Body of pancreas (tissue), 4 donors: ENCODE results near the gene PYGO1. TPM values are rescaled to one million over a fixed set of nuclear protein-coding genes. Genes with fewer than 3 reads are reported as not detected.

Source experiments
- ATAC-seq: fragments of 150-250 bp; one replicate; pipeline ENCODE4 v1.9.1; 2016
- DNase-seq, 4 donors: peaks; one replicate each; pipeline ENCODE4 v3.0.0-alpha.2; 2019
- H3K27ac ChIP-seq, 4 donors: fragments of 200-600 bp; sonication (generic); 1 replicate in 3 of 4; 2 replicates in 1 of 4; pipeline versions ENCODE4 v1.5.1 to v1.6.1; 2016 to 2019; ENCODE audit warnings: mild to moderate bottlenecking in 1 of 4, mixed read lengths in 1 of 4, moderate library complexity in 1 of 4
- H3K27me3 ChIP-seq, 2 donors: fragments of 200-600 bp; sonication (generic); one replicate each; pipeline ENCODE4 v1.6.0; 2016; ENCODE audit warnings: mild to moderate bottlenecking in 1 of 2
- H3K36me3 ChIP-seq, 2 donors: fragments of 200-600 bp; sonication (generic); replicated peaks in 1 of 2; 2 replicates each; pipeline ENCODE4 v1.5.1; 2016; ENCODE audit warnings: low read depth in 2 of 2; ENCODE audit not compliant: insufficient read depth in 1 of 2
- H3K4me1 ChIP-seq: fragments of 200-600 bp; sonication (generic); one replicate; pipeline ENCODE4 v1.6.0; 2016
- H3K4me3 ChIP-seq, 2 donors: fragments of 200-600 bp; sonication (generic); 1 replicate in 1 of 2; 2 replicates in 1 of 2; pipeline ENCODE4 v1.5.1; 2016 to 2019
- H3K9me3 ChIP-seq, 3 donors: fragments of 200-600 bp; sonication (generic); 1 replicate in 2 of 3; 2 replicates in 1 of 3; pipeline ENCODE4 v1.5.1; 2016
- POLR2A ChIP-seq, 3 donors: fragments of 450-650 bp; IDR thresholded peaks; one replicate each; pipeline ENCODE4 v1.6.1; 2016; ENCODE audit warnings: antibody characterized with exemption in 3 of 3, mild to moderate bottlenecking in 2 of 3
- WGBS, 2 donors: methylation state at CpG; one replicate each; pipeline ENCODE4 v1.1.5; 2017; 5-methylcytosine and 5-hydroxymethylcytosine counted together
- intact Hi-C: fragments of 100-400 bp; cut with DNase I; formaldehyde crosslinking; loops from one replicate; pipeline ENCODE4 v1.15.1; 2023
- total RNA-seq, 2 donors: library from RNA; depleted of rRNA; stranded (reverse); fragments of >200 nt; gene quantifications; one replicate each; pipeline ENCODE4 v1.1.0, GENCODE V29; 2016
- TF ChIP-seq, protein P1 (sequence below), 7 experiments: fragments of 450-650 bp in 4 of 7; fragments of 200-600 bp in 3 of 7; sonication (generic) in 3 of 7; IDR thresholded peaks; one replicate each; pipeline ENCODE4 v1.5.1; 2016 to 2019; ENCODE audit warnings: antibody characterized with exemption in 7 of 7

Gene PYGO1
- total RNA-seq, 2 donors from 2014 or later = 1.3 to 2.6 TPM

DNA sequence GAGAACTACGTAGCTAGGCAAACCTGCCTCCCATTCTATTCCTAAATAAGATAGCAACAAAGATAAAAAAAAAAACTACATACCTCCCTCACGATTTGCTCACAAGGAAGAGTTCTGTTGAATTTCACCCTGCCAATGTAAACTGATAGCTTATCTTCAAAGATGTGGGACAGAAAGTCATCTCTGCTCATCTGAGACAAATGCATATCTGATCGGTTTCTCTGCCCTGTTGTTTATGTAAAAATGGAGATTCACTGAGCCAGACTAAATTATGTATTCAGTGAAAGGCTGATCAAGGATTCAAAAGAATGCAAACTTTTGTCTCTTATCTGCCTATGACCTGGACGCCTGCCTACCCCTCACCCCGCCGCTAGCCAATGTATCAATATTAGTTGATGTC lies 11.2 kb downstream of the PYGO1 start:
- Histone ChIP-seq H3K36me3 (no peaks in the 10 kb centered on the region), H3K27ac (no peak overlapping the region), H3K27me3 (no peaks in the 10 kb centered on the region), H3K9me3 (no peaks in the 10 kb centered on the region), H3K4me1 (no peaks in the 10 kb centered on the region), H3K4me3 (no peak overlapping the region)
- 67 to 73% methylated on average over 6 of the region's 6 CpGs for WGBS, 2 donors
- DNase-seq (no peak), ATAC-seq (no peak)
- TF ChIP-seq POLR2A (IDR thresholded peaks at IDR 0.05) = no peak
- TF ChIP-seq, protein P1, sequence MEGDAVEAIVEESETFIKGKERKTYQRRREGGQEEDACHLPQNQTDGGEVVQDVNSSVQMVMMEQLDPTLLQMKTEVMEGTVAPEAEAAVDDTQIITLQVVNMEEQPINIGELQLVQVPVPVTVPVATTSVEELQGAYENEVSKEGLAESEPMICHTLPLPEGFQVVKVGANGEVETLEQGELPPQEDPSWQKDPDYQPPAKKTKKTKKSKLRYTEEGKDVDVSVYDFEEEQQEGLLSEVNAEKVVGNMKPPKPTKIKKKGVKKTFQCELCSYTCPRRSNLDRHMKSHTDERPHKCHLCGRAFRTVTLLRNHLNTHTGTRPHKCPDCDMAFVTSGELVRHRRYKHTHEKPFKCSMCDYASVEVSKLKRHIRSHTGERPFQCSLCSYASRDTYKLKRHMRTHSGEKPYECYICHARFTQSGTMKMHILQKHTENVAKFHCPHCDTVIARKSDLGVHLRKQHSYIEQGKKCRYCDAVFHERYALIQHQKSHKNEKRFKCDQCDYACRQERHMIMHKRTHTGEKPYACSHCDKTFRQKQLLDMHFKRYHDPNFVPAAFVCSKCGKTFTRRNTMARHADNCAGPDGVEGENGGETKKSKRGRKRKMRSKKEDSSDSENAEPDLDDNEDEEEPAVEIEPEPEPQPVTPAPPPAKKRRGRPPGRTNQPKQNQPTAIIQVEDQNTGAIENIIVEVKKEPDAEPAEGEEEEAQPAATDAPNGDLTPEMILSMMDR (IDR thresholded peaks at IDR 0.05) = no peak
- intact Hi-C loops = no loop called here

DNA sequence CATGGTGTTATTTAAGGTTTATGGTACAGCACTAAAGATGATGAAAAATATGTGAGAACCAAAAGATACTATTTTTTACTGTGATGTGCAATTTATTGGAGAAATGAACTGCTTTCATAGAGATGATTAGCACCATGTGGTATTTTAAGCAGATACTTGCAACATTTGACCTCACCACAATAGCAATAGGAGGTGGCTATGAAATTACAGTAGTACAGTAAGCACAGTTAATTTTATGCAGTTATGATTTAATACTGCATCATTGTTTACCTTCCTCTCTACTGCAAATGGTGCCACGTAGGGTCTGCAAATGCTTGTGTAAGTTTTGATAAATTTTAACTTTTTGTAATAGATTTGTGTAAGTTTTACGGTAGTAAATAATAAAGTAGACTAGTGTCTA lies 14.0 kb downstream of the PYGO1 start:
- no peak for TF ChIP-seq POLR2A (IDR thresholded peaks at IDR 0.05)
- TF ChIP-seq, protein P1 (IDR thresholded peaks at IDR 0.05) = no peak
- no peak overlapping the region for H3K4me3 ChIP-seq
- DNase-seq (no peak), ATAC-seq (no peak)
- 82 to 96% methylated on average over 2 of the region's 2 CpGs for WGBS, 2 donors
- H3K9me3 ChIP-seq = no peaks in the 10 kb centered on the region
- no peaks in the 10 kb centered on the region for H3K4me1 ChIP-seq
- no peak overlapping the region for H3K27ac ChIP-seq
- no peaks in the 10 kb centered on the region for H3K36me3 ChIP-seq
- intact Hi-C loops = no loop called here
- no peaks in the 10 kb centered on the region for H3K27me3 ChIP-seq

DNA sequence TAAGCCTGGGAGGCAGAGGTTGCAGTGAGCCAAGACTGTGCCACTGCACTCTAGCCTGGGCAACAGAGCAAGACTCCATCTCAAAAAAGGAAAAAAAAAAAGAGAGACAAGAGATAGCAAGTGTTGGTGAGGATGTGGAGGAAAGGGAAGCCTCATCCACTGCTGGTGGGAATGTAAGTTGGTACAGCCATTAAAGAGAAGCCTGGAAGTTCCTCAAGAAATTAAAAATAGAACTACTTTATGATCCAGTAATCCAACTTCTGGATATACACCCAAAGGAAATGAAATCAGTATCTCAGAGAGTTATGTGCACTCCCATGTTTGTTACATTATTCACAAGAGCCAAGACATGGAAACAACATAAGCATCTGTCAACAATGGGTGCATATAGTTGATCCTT lies 14.9 kb downstream of the PYGO1 start:
- H3K4me1 ChIP-seq = no peaks in the 10 kb centered on the region
- no peak overlapping the region for H3K4me3 ChIP-seq
- DNase-seq (no peak), ATAC-seq (no peak)
- intact Hi-C loops = no loop called here
- H3K36me3 ChIP-seq = no peaks in the 10 kb centered on the region
- no peak for TF ChIP-seq POLR2A (IDR thresholded peaks at IDR 0.05)
- TF ChIP-seq, protein P1 (IDR thresholded peaks at IDR 0.05) = no peak
- no peaks in the 10 kb centered on the region for H3K9me3 ChIP-seq
- no peak overlapping the region for H3K27ac ChIP-seq
- H3K27me3 ChIP-seq = no peaks in the 10 kb centered on the region

DNA sequence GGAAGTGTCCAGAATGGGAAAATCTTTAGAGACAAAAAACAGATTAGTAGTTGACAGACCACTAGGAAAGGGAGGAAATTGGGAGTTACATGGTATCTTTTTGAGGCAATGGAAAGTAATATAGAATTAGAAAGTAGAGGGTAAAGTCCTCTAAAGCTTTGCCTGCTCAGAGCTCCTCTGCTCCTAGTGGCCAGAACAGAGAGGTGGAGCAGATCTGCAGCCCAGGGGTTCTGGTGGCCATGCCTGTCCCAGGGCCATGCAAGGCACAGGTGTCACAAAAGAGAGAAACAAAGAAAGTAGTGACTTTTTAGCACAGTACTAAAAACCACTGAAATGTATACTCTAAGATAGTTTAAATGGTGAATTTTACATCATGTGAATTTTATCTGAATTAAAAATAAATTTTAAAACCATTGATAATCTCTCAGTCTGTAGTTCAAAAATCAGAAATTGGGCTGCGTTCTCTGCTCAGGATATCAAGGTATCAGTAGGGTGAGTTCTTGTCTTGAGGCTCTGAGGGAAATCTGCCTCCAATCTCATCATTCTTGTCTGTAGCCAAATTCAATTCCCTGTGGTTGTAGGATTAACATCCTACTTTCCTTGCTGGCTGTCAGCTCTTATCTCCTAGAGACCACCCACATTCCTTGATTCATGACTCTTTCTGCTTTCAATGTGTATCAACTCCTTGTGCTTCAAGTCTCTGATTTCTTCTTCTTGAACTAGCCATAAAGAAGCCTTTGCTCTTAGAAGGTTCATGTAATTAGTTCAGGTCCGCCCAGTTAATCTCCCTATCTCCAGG lies 23.6 kb downstream of the PYGO1 start:
- intact Hi-C loops = no loop called here
- ATAC-seq = no peak
- DNase-seq = no peak
- no peaks in the 10 kb centered on the region for H3K4me1 ChIP-seq
- H3K9me3 ChIP-seq = peaks cover 0 to 14% (median 0%) of the 10 kb centered on the region in 3 donors
- H3K4me3 ChIP-seq = no peak overlapping the region
- no peak overlapping the region for H3K27ac ChIP-seq
- 95 to 100% methylated on average over 2 of the region's 2 CpGs for WGBS, 2 donors
- H3K27me3 ChIP-seq = no peaks in the 10 kb centered on the region
- TF ChIP-seq, protein P1 (IDR thresholded peaks at IDR 0.05) = no peak
- TF ChIP-seq POLR2A (IDR thresholded peaks at IDR 0.05) = no peak
- H3K36me3 ChIP-seq = no peaks in the 10 kb centered on the region

DNA sequence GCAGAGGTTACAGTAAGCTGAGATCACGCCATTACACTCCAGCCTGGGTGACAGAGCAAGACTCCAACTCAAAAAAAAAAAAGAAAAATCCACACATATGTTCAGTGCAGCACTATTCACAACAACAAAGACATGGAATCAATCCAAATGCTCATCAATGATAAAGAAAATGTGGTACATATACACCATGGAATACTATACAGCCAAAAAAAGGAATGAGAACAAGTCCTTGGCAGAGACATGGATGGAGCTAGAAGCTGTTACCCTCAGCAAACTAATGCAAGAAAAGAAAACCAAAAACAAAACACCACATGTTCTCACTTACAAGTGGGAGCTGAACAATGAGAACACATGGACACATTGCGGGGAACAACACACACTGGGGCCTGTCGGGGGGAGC lies 25.5 kb downstream of the PYGO1 start:
- 65 to 77% methylated on average over 3 of the region's 3 CpGs for WGBS, 2 donors
- ATAC-seq = no peak
- H3K27ac ChIP-seq = no peak overlapping the region

More for the DNA sequence above, 25.5 kb downstream of the PYGO1 start:
- H3K9me3 ChIP-seq = peaks cover 0 to 14% (median 0%) of the 10 kb centered on the region in 3 donors
- no peak for TF ChIP-seq POLR2A (IDR thresholded peaks at IDR 0.05)
- TF ChIP-seq, protein P1 (IDR thresholded peaks at IDR 0.05) = no peak
- no peak overlapping the region for H3K4me3 ChIP-seq
- H3K4me1 ChIP-seq = no peaks in the 10 kb centered on the region
- no peaks in the 10 kb centered on the region for H3K36me3 ChIP-seq
- H3K27me3 ChIP-seq = no peaks in the 10 kb centered on the region
- DNase-seq = no peak
- intact Hi-C loops = no loop called here
